ENCODE results near the gene PCSK6. TPM values are rescaled to one million over a fixed set of nuclear protein-coding genes. Genes with fewer than 3 reads are reported as not detected.
A peak's percentile ranks its signal among the peaks of the same experiment; 100 is the strongest.

Gene PCSK6
- total RNA-seq, 4 donors from 2014 or later = 12.9 to 31.5 (median 23.7) TPM

- TF ChIP-seq EP300 (IDR thresholded peaks at IDR 0.05) (no peak), POLR2AphosphoS5 (IDR thresholded peaks at IDR 0.05) (no peak), POLR2A (IDR thresholded peaks at IDR 0.05) (no peak), CTCF (IDR thresholded peaks at IDR 0.05) (no peak)
- WGBS = 73% methylated on average over 5 of the region's 8 CpGs
- Histone ChIP-seq H3K27ac (no peak overlapping the region), H3K36me3 (no peaks in the 10 kb centered on the region), H3K27me3 (no peaks in the 10 kb centered on the region), H3K9me3 (no peaks in the 10 kb centered on the region), H3K4me1 (no peaks in the 10 kb centered on the region), H3K4me3 (no peak overlapping the region)
- no peak for DNase-seq (ENCODE audit: low spot score in 2 of 2)
Measured at GRCh38 chr15:101390462-101390861, 99.0 kb downstream of the PCSK6 start.

- no peak overlapping the region for H3K4me3 ChIP-seq
- H3K27me3 ChIP-seq = no peaks in the 10 kb centered on the region
- no peaks in the 10 kb centered on the region for H3K36me3 ChIP-seq
- TF ChIP-seq CTCF (IDR thresholded peaks at IDR 0.05) (no peak), POLR2AphosphoS5 (IDR thresholded peaks at IDR 0.05) (no peak), POLR2A (IDR thresholded peaks at IDR 0.05) (no peak), EP300 (IDR thresholded peaks at IDR 0.05) (no peak)
- H3K4me1 ChIP-seq = no peaks in the 10 kb centered on the region
- H3K27ac ChIP-seq = no peak overlapping the region
- WGBS = 82% methylated on average over 8 of the region's 9 CpGs
- H3K9me3 ChIP-seq = no peaks in the 10 kb centered on the region
- DNase-seq (ENCODE audit: low spot score in 2 of 2) = peak; percentile 44 to 67
Measured at GRCh38 chr15:101390060-101390459, 99.4 kb downstream of the PCSK6 start.

DNA sequence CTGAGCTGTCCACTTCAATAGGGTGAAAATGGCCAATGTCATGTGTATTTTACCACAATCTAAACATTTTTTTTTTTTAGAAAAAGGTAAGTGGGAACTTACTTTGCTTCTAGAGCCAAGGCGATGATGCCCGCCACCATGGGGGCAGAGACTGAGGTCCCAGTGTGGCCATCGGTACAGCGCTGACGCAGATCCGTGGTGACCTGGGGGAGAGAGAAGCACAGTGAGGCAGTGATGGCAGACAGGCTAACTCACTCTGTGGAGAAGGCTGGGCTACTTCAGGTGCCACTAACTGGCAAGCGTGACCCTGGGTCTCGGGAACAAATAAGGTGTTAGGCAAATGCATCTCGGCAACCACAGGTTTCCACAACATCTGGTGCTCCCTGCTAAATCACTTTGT is 100.1 kb downstream of the PCSK6 start:
- DNase-seq (ENCODE audit: low spot score in 2 of 2) = peak in 1 of 2 donors; percentile 74
- no peak overlapping the region for H3K27ac ChIP-seq
- H3K4me3 ChIP-seq = no peak overlapping the region
- H3K4me1 ChIP-seq = no peaks in the 10 kb centered on the region
- TF ChIP-seq POLR2A (IDR thresholded peaks at IDR 0.05) (no peak), EP300 (IDR thresholded peaks at IDR 0.05) (no peak), POLR2AphosphoS5 (IDR thresholded peaks at IDR 0.05) (no peak), CTCF (IDR thresholded peaks at IDR 0.05) (no peak)
- H3K36me3 ChIP-seq = no peaks in the 10 kb centered on the region
- WGBS = 93% methylated on average over 9 of the region's 9 CpGs
- no peaks in the 10 kb centered on the region for H3K9me3 ChIP-seq
- H3K27me3 ChIP-seq = no peaks in the 10 kb centered on the region

DNA sequence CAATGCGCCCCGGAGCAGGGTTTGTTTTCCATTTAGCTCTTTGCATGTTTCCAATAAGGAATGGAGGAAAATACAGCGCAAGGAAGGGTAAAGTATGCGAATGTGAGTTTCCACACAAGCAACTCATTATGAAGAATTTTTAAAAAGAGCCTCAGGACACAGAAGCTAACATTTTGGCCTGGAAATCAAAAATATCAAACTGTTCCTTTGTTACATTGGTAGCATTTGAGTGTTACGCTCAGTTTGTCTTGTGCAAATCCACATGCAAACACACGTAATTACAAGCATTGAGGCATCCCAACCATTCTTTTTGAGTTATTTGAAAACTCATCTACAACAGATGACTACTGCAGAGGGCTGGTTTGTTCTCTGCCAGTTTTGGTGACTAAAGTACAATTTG is 101.5 kb downstream of the PCSK6 start:
- WGBS = 50% methylated on average over 6 of the region's 6 CpGs
- H3K27me3 ChIP-seq = no peaks in the 10 kb centered on the region

GRCh38 chr15:101387574-101387973 is 101.9 kb downstream of the PCSK6 start:
- Histone ChIP-seq H3K9me3 (no peaks in the 10 kb centered on the region), H3K36me3 (no peaks in the 10 kb centered on the region), H3K27ac (no peak overlapping the region), H3K4me3 (no peak overlapping the region), H3K27me3 (no peaks in the 10 kb centered on the region), H3K4me1 (no peaks in the 10 kb centered on the region)
- no peak for DNase-seq (ENCODE audit: low spot score in 2 of 2)
- WGBS = 62% methylated on average over 9 of the region's 9 CpGs
- TF ChIP-seq POLR2A (IDR thresholded peaks at IDR 0.05) (no peak), EP300 (IDR thresholded peaks at IDR 0.05) (no peak), CTCF (IDR thresholded peaks at IDR 0.05) (no peak), POLR2AphosphoS5 (IDR thresholded peaks at IDR 0.05) (no peak)

More for the DNA sequence above, 101.5 kb downstream of the PCSK6 start:
- no peak for TF ChIP-seq POLR2AphosphoS5 (IDR thresholded peaks at IDR 0.05)
- TF ChIP-seq CTCF (IDR thresholded peaks at IDR 0.05) = no peak
- TF ChIP-seq EP300 (IDR thresholded peaks at IDR 0.05) = no peak
- TF ChIP-seq POLR2A (IDR thresholded peaks at IDR 0.05) = no peak
- Histone ChIP-seq H3K27ac (no peak overlapping the region), H3K9me3 (no peaks in the 10 kb centered on the region), H3K4me3 (no peak overlapping the region), H3K36me3 (no peaks in the 10 kb centered on the region), H3K4me1 (no peaks in the 10 kb centered on the region)
- DNase-seq (ENCODE audit: low spot score in 2 of 2) = no peak
